Stimulated activated CD4-positive, alpha-beta T cell treated with anti-CD3 and anti-CD28 coated beads, Interleukin-12 subunit alpha, Interleukin-12 subunit beta, amount 100 ng/mL, for 24 hours (primary cell): ENCODE results near the gene SCGB3A1.

Experiments
- DNase-seq, 2 experiments: peaks; one replicate each; pipeline ENCODE4 v3.0.0-alpha.2; 2020; ENCODE audit warnings: low read depth in 2 of 2

SCGB3A1 gene

DNA sequence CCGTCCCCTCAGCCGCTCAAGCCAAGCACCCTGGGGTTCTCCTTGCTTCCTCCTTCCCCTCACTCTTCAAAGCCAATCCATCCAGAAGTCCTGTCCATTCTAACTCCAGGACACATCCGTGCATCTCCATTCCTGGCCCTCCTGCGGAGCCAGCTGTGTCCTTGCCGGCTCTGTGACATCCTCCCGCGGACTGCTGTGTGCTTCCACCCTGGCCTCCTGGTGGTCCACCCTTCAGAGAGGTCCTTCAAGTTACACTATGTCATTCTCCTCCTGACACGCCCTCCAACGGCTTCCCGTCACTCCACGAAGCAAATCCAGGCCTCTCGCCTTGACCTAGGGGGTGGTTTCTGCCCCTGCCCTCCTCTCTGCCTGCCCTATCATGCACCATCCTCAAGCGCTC, 13.0 kb upstream of the SCGB3A1 start:
- DNase-seq = no peak

- DNase-seq = no peak
Measured at GRCh38 chr5:180603076-180603594, 11.8 kb upstream of the SCGB3A1 start.

GRCh38 chr5:180602481-180603075, 11.3 kb upstream of the SCGB3A1 start:
- DNase-seq = no peak

GRCh38 chr5:180601591-180602480, 10.5 kb upstream of the SCGB3A1 start:
- DNase-seq = no peak

DNA sequence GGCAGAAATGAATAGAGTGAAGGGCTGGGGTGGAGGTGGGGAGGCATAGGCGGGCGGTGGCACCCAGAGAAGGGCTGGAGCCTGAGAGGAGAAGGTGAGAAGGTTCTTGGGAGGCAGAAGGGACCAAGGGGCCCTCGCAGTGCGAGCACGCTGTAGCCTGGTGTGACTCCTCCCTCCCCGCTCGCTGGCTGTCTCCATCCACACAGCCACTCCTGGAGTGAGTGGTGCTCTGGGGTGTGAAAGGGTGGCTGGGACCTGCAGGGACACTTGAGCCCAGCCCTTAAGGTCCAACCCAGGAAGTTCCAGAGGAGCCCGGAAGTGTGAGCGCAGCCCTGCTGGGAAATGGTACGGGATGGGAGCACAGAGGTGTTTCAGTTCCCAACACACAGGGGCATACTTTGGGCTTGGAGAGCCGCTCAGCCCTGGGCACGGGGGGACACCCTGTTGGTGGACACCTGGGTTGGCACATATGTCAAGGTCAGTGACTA, 9.3 kb upstream of the SCGB3A1 start:
- DNase-seq = no peak

DNA sequence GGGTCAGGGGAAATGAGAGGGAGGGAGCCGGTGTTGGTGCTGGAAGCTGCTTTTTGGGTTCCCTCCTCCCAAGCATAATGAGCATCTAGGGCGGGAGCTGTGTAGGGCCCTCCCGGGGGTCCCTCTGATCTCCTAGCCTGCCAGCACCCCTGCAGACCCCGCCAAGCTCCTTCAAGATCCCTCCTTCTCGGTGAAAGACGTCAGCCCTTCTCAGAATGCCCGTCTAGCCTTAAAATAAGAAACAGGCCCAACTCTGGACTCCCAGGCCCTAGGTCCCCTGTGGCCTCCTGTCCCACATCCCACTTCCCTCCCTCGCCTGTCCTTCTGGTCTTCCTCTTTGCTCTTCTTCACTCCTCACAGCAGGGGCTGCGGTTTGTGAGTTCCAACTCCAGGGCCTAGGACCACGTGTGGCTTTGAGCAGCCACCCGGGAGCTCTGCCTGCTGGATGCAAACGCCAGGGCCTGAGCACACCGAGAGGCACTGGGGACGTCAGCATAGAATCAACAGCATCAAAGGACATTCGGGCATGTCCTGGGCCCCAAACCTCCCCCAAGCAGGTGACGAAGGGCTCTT, 8.8 kb upstream of the SCGB3A1 start:
- no peak for DNase-seq

- DNase-seq = no peak
Measured at GRCh38 chr5:180599590-180599914, 8.3 kb upstream of the SCGB3A1 start.

DNA sequence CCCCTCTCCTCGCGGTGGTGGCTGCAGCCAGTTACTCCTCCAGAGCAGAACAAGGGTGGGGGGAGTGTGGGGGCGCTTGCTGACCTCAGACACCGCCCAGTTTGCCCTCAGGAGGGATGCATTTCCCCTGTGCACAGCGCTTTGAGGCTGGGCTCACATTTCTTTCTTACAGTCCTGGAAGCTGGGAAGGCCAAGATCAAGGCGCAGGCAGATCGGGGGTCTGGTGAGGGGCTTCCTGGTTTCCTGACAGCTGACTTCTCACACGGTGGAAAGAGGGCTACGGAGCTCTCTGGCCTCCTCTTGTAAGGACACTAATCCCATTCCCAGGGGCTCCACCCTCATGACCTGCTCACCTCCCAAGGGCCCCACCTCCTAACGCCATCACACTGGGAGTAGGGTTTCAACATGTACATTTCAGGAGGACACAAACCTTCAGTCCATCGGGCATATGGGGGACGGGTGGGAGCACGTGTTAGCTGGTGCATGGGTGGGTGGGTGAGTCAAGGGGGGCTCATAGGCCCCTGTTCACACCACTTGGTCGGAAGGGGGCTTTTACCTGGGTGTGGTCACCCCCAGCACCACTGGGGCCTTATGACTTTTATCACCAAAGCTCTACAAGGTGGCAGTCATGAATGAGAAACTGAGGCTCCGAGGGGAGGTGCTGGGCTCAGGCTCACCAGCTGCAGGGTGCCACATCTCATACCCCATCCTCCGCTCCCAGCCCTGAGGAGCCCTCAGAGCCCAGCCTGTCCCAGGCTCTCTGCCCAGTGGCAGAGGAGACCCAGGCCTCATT, 7.7 kb upstream of the SCGB3A1 start:
- DNase-seq = no peak

DNA sequence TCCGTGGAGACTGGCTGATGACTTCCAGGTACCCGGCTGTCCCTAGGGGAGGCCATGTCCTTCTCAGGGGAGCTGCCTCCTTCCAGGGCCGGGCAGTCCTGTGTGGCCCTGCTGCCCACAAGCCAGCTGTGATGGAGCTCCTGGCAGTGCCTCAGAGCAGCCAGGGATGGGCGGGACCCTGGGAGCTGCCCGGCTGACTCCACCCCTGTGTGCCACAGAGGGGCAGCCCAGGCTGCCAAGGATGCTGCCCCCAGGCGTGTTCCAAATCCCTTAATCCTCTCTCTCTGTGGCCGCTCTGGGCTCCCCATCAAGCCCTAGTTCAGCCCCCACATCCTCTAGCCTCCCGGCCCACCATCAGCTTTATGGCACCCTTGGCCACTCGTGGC, 7.0 kb upstream of the SCGB3A1 start:
- no peak for DNase-seq

- no peak for DNase-seq
Measured at GRCh38 chr5:180596668-180597231, 5.5 kb upstream of the SCGB3A1 start.

DNA sequence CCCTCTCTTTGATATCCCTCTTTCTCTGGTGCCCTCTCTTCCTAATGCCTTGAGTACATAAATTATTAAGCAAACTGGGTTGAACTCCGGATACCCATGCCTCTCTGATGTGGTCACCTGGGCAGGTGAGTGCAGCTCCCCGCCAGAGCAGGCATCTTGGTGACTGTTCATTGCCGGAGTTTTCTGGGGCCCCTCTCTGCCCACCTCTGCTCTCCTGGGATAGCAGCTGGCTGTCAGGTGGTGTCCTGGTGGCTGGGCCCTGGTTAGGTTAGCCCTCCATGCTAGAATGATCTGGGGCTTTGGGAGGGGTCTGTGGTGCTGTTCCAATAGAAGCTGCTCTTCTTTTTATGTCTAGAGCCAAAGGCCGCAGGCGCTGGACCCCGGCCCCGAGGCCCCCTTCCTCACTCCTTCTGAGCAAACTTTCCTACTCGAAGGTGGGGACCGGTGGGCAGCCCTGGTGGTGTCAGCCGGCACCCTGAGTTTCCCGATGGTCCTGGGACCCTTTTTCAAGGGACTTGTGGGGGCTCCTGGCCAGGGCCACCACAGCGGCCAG, 4.9 kb upstream of the SCGB3A1 start:
- no peak for DNase-seq

GRCh38 chr5:180595381-180596114, 4.2 kb upstream of the SCGB3A1 start:
- no peak for DNase-seq

DNA sequence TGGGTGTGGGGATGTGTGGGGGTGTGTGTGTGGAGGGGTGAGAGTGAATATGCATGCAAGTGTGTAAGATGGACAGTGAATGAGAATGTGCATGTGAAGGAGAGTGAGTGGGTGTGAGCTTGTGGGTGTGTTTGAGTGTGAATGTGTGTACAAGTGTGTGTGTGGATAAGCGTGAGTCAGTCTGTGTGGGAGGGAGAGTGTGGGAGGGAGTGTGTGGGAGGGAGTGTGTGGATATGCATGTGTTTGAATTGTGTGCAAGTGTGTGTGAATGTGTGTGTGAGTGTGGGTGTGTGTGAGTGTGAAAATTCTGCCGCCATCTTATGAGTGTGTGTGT, 3.7 kb upstream of the SCGB3A1 start:
- no peak for DNase-seq

- no peak for DNase-seq
Measured at GRCh38 chr5:180594311-180595045, 3.2 kb upstream of the SCGB3A1 start.

DNA sequence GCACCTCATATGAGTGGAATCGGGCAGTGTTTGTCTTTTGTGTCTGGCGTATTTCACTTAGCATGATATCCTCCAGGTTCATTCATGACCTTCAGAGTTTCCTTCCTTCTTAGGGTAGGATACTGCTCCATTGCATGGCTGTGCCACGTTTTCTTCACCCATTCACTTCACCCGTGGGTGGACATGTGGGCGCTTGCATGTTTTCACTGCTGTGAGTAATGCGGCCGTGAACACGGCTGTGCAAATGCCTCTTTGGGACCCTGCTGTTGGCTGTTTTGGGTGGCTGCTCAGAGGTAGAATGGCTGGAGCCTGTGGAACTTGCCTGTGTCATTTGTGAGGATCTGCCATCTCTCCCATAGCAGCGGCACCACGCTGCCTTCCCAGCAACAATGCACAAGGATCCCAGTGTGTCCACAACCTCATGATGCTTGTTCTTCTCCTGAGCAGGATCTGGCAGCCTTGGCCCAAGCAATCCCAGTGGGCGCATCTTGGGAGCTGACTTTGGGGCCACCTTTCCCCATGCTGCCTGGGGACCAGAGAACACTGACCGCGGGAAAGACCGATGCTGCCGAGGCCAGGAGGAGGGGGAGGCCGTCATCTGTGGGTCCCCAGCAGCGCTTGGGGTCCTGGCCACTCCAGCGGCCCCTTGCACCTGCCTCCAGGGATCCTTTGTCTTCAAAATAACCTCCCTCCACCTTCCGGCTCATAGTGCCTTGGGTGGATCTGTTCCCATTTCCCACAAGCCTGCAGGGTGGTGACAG, 2.3 kb upstream of the SCGB3A1 start:
- DNase-seq = no peak

GRCh38 chr5:180592176-180592575, 877 bp upstream of the SCGB3A1 start:
- no peak for DNase-seq

DNA sequence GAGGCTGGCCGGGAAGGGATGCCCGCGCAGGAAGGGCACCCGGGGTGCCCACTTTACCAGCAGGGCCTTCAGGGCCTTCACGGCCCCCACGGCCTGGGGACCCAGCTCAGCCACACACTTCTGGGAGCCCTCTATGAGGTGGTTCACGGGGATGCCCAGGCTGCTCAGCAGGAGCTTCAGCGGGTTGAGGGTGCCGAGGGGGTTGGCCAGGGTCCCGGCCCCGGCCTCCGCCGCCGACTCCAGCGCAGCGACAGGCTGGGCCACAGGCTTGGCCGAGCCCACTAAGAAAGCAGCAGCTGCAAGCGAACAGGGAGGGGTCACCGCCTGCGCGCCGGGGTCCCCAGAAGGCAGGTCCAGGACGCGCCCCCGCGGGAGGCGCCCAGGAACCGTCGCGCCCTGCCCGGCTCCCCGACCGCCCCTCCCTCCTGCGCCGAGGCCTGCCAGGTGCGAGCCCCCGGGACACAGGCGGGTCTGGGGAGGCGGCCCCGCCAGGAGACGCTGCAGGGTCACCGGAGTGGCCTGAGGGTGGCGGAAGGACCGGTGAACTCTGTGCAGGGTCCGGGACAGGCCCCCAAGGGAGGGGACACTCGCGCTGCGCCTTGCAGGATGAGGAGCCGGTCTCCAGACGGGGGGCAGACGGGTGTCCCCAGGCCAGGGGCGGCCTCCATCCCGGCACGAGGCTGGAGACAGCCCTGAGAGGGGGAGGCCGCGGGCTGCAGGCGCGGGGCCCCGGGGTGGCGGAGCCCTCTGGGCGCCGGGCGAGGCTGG, 572 bp downstream of the SCGB3A1 start:
- DNase-seq = no peak

DNA sequence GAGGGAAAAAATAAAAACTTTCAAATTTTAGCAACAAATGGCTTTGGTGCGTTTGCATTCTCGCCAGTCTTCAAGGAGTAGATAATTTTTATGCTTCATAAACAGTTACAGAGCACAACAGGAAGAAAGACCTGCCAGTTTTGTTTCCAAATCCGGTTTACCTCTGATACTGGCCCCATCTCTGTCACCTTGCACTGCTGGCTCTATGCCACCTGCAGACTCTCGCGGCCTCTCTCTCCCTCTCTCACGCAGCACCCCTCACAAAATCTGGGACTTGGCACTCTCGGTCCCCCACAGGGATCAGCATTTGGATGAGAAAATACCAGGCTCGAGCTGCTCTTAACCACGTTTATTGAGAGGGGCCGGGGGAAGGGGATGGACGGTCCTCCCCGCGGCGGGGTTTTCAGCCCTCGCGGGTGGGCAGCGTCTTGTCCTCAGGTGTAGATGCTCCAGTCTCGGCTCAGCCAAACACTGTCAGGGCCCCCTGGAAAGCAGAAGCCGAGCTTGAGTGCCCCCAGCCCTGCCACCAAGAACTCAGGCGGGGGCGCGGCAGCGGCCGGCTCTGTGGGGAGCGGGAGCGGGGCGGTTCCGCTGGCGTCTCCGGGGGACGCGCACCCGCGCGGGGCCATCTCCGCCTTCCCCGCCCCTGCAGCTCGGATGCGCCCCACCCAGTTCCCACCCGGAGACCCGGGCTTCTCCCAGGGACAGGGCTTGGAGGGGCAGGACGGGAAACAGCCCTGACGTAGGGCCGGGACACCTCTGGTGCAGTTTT, 1.3 kb downstream of the SCGB3A1 start:
- DNase-seq = no peak
